ENCODE data around the gene LGALS7B.
"Not testable (repeated sequence)": the region's sequence is repeated elsewhere in the genome, so short reads cannot be mapped to it uniquely, and the experiment has no call there.

DNA sequence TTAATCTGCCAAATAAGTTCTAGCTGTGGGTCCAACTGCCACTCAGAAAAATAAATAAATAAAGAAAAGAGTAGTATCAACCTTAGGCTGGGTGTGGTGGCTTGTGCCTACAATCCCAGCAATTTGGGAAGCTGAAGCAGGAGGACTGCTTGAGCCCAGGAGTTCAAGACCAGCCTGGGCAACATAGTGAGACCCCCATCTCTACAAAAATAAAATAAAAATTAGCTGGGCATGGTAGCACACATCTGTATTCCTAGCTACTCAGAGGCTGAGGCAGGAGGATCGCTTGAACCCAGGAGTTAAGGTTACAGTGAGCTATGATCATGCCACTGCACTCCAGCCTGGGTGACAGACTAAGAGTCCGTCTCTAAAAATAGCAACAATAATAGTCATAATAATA is 24.9 kb downstream of the LGALS7B start:
- TF ChIP-seq CTCF (conservative IDR thresholded peaks at IDR 0.05; ENCODE audit: low read length); EZH2phosphoT487 (IDR thresholded peaks at IDR 0.05; ENCODE audit: borderline replicate concordance, low read depth, low read length): not testable (repeated sequence)

All from OCI-LY7 (cell line).